Measurements from ENCODE around the gene ERGIC1. TPM values are rescaled to one million over a fixed set of nuclear protein-coding genes. Genes with fewer than 3 reads are reported as not detected.

Gene ERGIC1
- total and polyA plus RNA-seq, 2 of the 13 experiments (the other 11 are each of a cell fraction or from before 2014, with no cell fraction given): 78.5 to 184 TPM

- TF ChIP-seq PRDM4 (CRISPR knock-in tag; IDR thresholded peaks at IDR 0.05; ENCODE audit: borderline replicate concordance) (no peak), KLF9 (CRISPR knock-in tag; IDR thresholded peaks at IDR 0.05; ENCODE audit: low read depth) (no peak), MNT (IDR thresholded peaks at IDR 0.05) (no peak), MIXL1 (CRISPR knock-in tag; IDR thresholded peaks at IDR 0.05) (0 out of 2 replicates have a peak, but pooled peaks have one; percentile 41), NCOR1 (IDR thresholded peaks at IDR 0.05; ENCODE audit: borderline replicate concordance, low read length) (peak; percentile 51), ZNF331 (CRISPR knock-in tag; IDR thresholded peaks at IDR 0.05) (no peak), ATF2 (CRISPR knock-in tag; IDR thresholded peaks at IDR 0.05) (peak; percentile 43)
- TF ChIP-seq, protein P1, sequence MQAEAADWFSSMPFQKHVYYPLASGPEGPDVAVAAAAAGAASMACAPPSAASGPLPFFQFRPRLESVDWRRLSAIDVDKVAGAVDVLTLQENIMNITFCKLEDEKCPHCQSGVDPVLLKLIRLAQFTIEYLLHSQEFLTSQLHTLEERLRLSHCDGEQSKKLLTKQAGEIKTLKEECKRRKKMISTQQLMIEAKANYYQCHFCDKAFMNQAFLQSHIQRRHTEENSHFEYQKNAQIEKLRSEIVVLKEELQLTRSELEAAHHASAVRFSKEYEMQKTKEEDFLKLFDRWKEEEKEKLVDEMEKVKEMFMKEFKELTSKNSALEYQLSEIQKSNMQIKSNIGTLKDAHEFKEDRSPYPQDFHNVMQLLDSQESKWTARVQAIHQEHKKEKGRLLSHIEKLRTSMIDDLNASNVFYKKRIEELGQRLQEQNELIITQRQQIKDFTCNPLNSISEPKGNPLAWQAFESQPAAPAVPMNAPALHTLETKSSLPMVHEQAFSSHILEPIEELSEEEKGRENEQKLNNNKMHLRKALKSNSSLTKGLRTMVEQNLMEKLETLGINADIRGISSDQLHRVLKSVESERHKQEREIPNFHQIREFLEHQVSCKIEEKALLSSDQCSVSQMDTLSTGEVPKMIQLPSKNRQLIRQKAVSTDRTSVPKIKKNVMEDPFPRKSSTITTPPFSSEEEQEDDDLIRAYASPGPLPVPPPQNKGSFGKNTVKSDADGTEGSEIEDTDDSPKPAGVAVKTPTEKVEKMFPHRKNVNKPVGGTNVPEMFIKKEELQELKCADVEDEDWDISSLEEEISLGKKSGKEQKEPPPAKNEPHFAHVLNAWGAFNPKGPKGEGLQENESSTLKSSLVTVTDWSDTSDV (CRISPR knock-in tag; IDR thresholded peaks at IDR 0.05): 0 out of 2 replicates have a peak, but pooled peaks have one; percentile 17
- TF ChIP-seq, protein P2, sequence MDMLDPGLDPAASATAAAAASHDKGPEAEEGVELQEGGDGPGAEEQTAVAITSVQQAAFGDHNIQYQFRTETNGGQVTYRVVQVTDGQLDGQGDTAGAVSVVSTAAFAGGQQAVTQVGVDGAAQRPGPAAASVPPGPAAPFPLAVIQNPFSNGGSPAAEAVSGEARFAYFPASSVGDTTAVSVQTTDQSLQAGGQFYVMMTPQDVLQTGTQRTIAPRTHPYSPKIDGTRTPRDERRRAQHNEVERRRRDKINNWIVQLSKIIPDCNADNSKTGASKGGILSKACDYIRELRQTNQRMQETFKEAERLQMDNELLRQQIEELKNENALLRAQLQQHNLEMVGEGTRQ (IDR thresholded peaks at IDR 0.05; ENCODE audit: low read depth, low read length): no peak
- TF ChIP-seq, protein P2 (CRISPR knock-in tag; IDR thresholded peaks at IDR 0.05; ENCODE audit: borderline replicate concordance): peak; percentile 30; the same call in 1 of the 2 replicates
- TF ChIP-seq, protein P3, sequence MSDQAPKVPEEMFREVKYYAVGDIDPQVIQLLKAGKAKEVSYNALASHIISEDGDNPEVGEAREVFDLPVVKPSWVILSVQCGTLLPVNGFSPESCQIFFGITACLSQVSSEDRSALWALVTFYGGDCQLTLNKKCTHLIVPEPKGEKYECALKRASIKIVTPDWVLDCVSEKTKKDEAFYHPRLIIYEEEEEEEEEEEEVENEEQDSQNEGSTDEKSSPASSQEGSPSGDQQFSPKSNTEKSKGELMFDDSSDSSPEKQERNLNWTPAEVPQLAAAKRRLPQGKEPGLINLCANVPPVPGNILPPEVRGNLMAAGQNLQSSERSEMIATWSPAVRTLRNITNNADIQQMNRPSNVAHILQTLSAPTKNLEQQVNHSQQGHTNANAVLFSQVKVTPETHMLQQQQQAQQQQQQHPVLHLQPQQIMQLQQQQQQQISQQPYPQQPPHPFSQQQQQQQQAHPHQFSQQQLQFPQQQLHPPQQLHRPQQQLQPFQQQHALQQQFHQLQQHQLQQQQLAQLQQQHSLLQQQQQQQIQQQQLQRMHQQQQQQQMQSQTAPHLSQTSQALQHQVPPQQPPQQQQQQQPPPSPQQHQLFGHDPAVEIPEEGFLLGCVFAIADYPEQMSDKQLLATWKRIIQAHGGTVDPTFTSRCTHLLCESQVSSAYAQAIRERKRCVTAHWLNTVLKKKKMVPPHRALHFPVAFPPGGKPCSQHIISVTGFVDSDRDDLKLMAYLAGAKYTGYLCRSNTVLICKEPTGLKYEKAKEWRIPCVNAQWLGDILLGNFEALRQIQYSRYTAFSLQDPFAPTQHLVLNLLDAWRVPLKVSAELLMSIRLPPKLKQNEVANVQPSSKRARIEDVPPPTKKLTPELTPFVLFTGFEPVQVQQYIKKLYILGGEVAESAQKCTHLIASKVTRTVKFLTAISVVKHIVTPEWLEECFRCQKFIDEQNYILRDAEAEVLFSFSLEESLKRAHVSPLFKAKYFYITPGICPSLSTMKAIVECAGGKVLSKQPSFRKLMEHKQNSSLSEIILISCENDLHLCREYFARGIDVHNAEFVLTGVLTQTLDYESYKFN (CRISPR knock-in tag; conservative IDR thresholded peaks at IDR 0.05): peak; percentile 62; the same call in 1 of the 2 replicates
Measured at GRCh38 chr5:172832383-172833315, 1.4 kb upstream of the ERGIC1 start (continued).
